ENCODE data around the gene LSM3. TPM values are rescaled to one million over a fixed set of nuclear protein-coding genes. Genes with fewer than 3 reads are reported as not detected.

The LSM3 gene
- total and polyA plus RNA-seq, 4 donors: 7.1 to 19.5 (median 10.2) TPM

DNA sequence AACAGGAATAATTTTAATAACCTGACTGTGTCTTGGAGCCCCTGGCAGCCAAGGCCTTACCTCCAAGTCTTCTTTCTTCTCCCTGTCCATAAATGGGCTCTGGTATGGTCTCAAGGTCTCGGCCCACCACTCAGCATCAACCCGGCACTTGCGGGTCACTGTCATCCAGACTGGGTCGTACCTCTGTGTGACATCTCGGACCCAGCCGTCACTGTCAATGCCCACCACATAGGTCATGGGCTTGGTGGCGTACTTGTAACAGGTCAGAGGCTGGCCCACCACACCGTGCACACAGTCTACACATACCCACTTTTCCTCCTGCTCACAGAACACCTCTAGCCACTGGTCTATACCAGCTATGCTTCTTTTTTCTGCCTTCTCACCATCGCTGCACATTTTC is 20.7 kb upstream of the LSM3 start:
- 95 to 96% methylated on average over 9 of the region's 9 CpGs for WGBS, 2 donors
- Histone ChIP-seq H3K9me3 (ENCODE audit: control insufficient read depth, low read length) (no peaks in the 10 kb centered on the region), H3K4me1 (ENCODE audit: control insufficient read depth in 1 of 2, insufficient read depth in 2 of 2, low read length in 2 of 2) (no peaks in the 10 kb centered on the region), H3K27me3 (ENCODE audit: control insufficient read depth in 1 of 2, insufficient read depth in 2 of 2, low read length in 1 of 2) (no peaks in the 10 kb centered on the region), H3K36me3 (ENCODE audit: control insufficient read depth in 1 of 2, insufficient read depth in 2 of 2, low read length in 1 of 2) (peaks cover 11 to 26% of the 10 kb centered on the region in 2 donors), H3K27ac (ENCODE audit: low read depth in 1 of 2, low read length in 2 of 2) (no peak overlapping the region), H3K4me3 (ENCODE audit: low read length in 2 of 2) (no peak overlapping the region)
- intact Hi-C loops (cut with DNase I): no loop called here
- no peak for DNase-seq
- ATAC-seq (ENCODE audit: low FRiP score): no peak

DNA sequence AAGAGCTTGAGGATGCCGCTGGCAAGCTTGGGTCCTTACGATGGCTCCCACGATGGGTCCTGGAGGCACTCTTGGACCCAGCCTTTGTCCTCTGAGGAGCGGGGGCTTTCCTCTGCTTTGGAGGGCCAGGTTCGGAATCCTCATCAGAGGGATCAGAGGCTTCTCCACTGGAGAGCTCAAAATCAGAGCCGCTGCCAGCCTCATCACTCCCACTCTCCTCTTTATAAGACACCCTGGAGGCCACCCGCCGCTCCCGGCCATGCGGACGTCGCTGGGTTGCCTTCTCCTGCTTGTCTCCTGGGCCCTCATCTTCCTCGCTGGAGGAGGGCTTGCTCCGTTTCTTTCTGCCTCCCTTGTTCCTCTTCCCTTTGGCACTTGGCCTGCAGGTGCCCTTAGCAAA is 20.2 kb upstream of the LSM3 start:
- Histone ChIP-seq H3K27ac (ENCODE audit: low read depth in 1 of 2, low read length in 2 of 2) (no peak overlapping the region), H3K4me3 (ENCODE audit: low read length in 2 of 2) (no peak overlapping the region), H3K27me3 (ENCODE audit: control insufficient read depth in 1 of 2, insufficient read depth in 2 of 2, low read length in 1 of 2) (no peaks in the 10 kb centered on the region), H3K9me3 (ENCODE audit: control insufficient read depth, low read length) (no peaks in the 10 kb centered on the region), H3K4me1 (ENCODE audit: control insufficient read depth in 1 of 2, insufficient read depth in 2 of 2, low read length in 2 of 2) (no peaks in the 10 kb centered on the region), H3K36me3 (ENCODE audit: control insufficient read depth in 1 of 2, insufficient read depth in 2 of 2, low read length in 1 of 2) (peaks cover 11 to 26% of the 10 kb centered on the region in 2 donors)
- no peak for ATAC-seq (ENCODE audit: low FRiP score)
- 89 to 96% methylated on average over 14 of the region's 14 CpGs for WGBS, 2 donors
- intact Hi-C loops (cut with DNase I): no loop called here
- DNase-seq: no peak

DNA sequence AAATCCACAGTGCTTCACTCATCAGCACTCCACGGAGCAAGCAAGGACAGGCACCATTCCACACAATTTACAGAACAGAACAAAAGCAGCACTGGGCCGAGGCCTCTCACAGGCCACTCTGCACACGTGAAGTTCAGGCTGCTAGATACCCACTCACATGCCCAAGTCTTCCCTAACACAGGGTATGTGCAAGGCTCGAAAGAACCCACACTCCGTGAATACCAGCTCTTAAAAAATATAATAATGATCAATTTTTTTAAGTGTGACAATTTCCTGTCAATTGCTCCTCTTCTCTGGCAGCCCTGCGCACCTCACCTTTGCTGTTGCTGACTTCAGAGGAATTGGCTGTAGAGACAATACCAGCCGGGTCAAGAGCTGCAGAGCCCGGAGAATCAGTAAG is 19.2 kb upstream of the LSM3 start:
- WGBS, 2 donors: 96% methylated on average over 8 of the region's 8 CpGs
- no peak for ATAC-seq (ENCODE audit: low FRiP score)
- no peak overlapping the region for H3K27ac ChIP-seq (ENCODE audit: low read depth in 1 of 2, low read length in 2 of 2)
- H3K36me3 ChIP-seq (ENCODE audit: control insufficient read depth in 1 of 2, insufficient read depth in 2 of 2, low read length in 1 of 2): peaks cover 16 to 30% of the 10 kb centered on the region in 2 donors
- intact Hi-C loops (cut with DNase I): no loop called here
- no peaks in the 10 kb centered on the region for H3K27me3 ChIP-seq (ENCODE audit: control insufficient read depth in 1 of 2, insufficient read depth in 2 of 2, low read length in 1 of 2)
- no peak for DNase-seq
- H3K4me1 ChIP-seq (ENCODE audit: control insufficient read depth in 1 of 2, insufficient read depth in 2 of 2, low read length in 2 of 2): no peaks in the 10 kb centered on the region
- no peak overlapping the region for H3K4me3 ChIP-seq (ENCODE audit: low read length in 2 of 2)
- H3K9me3 ChIP-seq (ENCODE audit: control insufficient read depth, low read length): no peaks in the 10 kb centered on the region

DNA sequence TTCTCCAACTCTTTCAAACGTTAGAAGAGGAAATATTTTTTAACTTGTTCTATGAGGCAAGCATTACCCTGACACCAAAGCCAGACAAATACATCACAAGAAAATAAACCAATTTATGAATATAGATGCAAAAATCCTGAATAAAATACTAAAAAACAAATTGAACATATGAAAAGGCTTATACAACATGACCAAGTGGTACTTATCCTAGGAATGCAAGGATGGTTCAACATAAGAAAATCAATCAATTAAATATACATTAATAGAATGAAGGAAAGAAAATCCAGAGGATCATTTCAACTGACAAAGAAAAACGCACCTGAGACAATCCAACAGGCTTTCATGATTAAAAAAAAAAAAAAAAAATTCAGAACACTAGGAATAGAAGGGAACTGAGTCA is 17.3 kb upstream of the LSM3 start:
- Histone ChIP-seq H3K27ac (ENCODE audit: low read depth in 1 of 2, low read length in 2 of 2) (no peak overlapping the region), H3K27me3 (ENCODE audit: control insufficient read depth in 1 of 2, insufficient read depth in 2 of 2, low read length in 1 of 2) (no peaks in the 10 kb centered on the region), H3K4me3 (ENCODE audit: low read length in 2 of 2) (no peak overlapping the region), H3K36me3 (ENCODE audit: control insufficient read depth in 1 of 2, insufficient read depth in 2 of 2, low read length in 1 of 2) (peaks cover 16 to 33% of the 10 kb centered on the region in 2 donors), H3K4me1 (ENCODE audit: control insufficient read depth in 1 of 2, insufficient read depth in 2 of 2, low read length in 2 of 2) (no peaks in the 10 kb centered on the region), H3K9me3 (ENCODE audit: control insufficient read depth, low read length) (no peaks in the 10 kb centered on the region)
- 63 to 67% methylated on average over 2 of the region's 2 CpGs for WGBS, 2 donors
- DNase-seq (no peak), ATAC-seq (ENCODE audit: low FRiP score) (no peak)
- intact Hi-C loops (cut with DNase I): no loop called here

GRCh38 chr3:14162178-14162577 is 16.4 kb upstream of the LSM3 start:
- WGBS, 2 donors: 97 to 99% methylated on average over 2 of the region's 2 CpGs
- Histone ChIP-seq H3K27ac (ENCODE audit: low read depth in 1 of 2, low read length in 2 of 2) (no peak overlapping the region), H3K4me1 (ENCODE audit: control insufficient read depth in 1 of 2, insufficient read depth in 2 of 2, low read length in 2 of 2) (no peaks in the 10 kb centered on the region), H3K4me3 (ENCODE audit: low read length in 2 of 2) (no peak overlapping the region), H3K27me3 (ENCODE audit: control insufficient read depth in 1 of 2, insufficient read depth in 2 of 2, low read length in 1 of 2) (no peaks in the 10 kb centered on the region), H3K36me3 (ENCODE audit: control insufficient read depth in 1 of 2, insufficient read depth in 2 of 2, low read length in 1 of 2) (peaks cover 16 to 33% of the 10 kb centered on the region in 2 donors), H3K9me3 (ENCODE audit: control insufficient read depth, low read length) (no peaks in the 10 kb centered on the region)
- DNase-seq (no peak), ATAC-seq (ENCODE audit: low FRiP score) (no peak)
- intact Hi-C loops (cut with DNase I): no loop called here

DNA sequence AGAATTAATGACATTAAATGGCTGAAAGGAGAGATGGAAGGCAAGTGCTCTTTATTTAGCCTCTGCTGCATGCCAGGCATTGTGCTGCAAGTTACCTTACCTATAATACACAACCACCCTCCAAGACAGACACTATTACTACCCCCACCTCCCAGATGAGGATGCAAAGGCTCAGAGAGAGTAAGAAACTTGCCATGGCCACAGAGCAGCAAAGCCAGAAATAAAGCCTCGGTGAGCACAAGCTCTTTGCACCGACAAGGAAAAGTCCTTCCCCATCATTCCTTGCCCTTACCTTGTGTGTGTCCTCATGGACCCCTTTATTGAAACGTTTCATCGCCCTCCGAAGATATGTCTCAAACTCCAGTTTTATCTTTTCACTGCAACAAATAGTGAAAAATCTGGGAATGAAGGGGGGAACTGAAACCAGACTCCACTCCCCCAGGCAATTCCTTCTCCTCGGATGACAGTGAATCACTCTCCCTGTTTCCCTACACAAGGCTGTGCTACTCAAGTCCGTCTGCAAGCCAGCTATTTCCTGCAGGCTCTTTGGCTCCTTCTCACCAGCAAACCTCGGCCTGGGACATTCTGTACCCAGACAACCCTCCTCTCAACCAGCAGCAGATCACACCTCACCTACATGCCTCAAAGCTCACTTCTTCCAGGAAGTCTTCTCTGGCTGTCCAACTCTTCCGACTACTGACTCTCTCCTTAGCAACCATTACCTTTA is 11.6 kb upstream of the LSM3 start:
- H3K27me3 ChIP-seq (ENCODE audit: control insufficient read depth in 1 of 2, insufficient read depth in 2 of 2, low read length in 1 of 2): no peaks in the 10 kb centered on the region
- H3K9me3 ChIP-seq (ENCODE audit: control insufficient read depth, low read length): no peaks in the 10 kb centered on the region
- 86 to 93% methylated on average over 9 of the region's 9 CpGs for WGBS, 2 donors
- H3K36me3 ChIP-seq (ENCODE audit: control insufficient read depth in 1 of 2, insufficient read depth in 2 of 2, low read length in 1 of 2): peaks cover 10 to 17% of the 10 kb centered on the region in 2 donors
- H3K4me1 ChIP-seq (ENCODE audit: control insufficient read depth in 1 of 2, insufficient read depth in 2 of 2, low read length in 2 of 2): no peaks in the 10 kb centered on the region
- no peak for DNase-seq
- no peak overlapping the region for H3K27ac ChIP-seq (ENCODE audit: low read depth in 1 of 2, low read length in 2 of 2)
- no peak overlapping the region for H3K4me3 ChIP-seq (ENCODE audit: low read length in 2 of 2)
- no peak for ATAC-seq (ENCODE audit: low FRiP score)
- intact Hi-C loops (cut with DNase I): no loop called here

DNA sequence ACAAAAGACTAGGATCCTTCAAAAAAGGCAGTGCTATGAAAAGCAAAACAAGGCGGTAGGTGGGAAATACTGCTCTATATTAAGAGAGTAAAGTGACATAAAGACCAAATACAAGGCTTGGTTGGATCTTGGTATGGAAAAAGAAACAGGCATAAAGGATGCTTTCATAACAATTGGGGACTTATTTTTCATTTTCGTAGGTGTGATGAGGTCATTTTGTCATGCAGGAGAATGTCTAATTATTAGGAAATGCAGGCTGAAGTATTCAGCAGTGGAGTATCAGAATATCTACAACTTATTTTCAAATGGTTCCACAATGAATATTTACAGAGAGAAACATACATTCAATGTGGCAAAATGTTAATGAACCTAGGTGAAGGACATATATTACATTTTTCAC is 9.2 kb upstream of the LSM3 start:
- DNase-seq (no peak), ATAC-seq (ENCODE audit: low FRiP score) (no peak)
- WGBS, 2 donors: 88 to 90% methylated on average over 2 of the region's 2 CpGs
- Histone ChIP-seq H3K27me3 (ENCODE audit: control insufficient read depth in 1 of 2, insufficient read depth in 2 of 2, low read length in 1 of 2) (no peaks in the 10 kb centered on the region), H3K36me3 (ENCODE audit: control insufficient read depth in 1 of 2, insufficient read depth in 2 of 2, low read length in 1 of 2) (peaks cover 8 to 18% of the 10 kb centered on the region in 2 donors), H3K27ac (ENCODE audit: low read depth in 1 of 2, low read length in 2 of 2) (no peak overlapping the region), H3K4me3 (ENCODE audit: low read length in 2 of 2) (no peak overlapping the region), H3K4me1 (ENCODE audit: control insufficient read depth in 1 of 2, insufficient read depth in 2 of 2, low read length in 2 of 2) (no peaks in the 10 kb centered on the region), H3K9me3 (ENCODE audit: control insufficient read depth, low read length) (no peaks in the 10 kb centered on the region)
- intact Hi-C loops (cut with DNase I): no loop called here

DNA sequence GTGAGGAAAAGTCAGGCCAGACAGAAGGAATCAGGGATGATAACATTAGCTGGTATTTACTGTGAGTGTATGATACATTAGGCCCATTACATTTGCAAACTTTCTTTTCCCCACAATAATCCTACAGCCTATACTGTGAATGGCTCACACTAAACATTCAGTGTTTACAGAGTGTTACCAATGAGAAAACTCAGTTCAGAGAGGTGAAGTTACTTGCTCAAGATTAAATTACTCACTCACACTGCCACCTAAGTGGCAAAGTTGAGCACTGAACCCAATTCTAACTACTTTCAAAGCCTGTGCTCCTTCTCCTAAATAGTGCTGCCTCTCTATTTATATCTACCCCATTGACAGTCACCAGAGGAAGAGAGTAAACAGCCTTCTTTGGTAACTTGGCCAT is 8.7 kb upstream of the LSM3 start:
- H3K4me3 ChIP-seq (ENCODE audit: low read length in 2 of 2): no peak overlapping the region
- H3K4me1 ChIP-seq (ENCODE audit: control insufficient read depth in 1 of 2, insufficient read depth in 2 of 2, low read length in 2 of 2): no peaks in the 10 kb centered on the region
- H3K27me3 ChIP-seq (ENCODE audit: control insufficient read depth in 1 of 2, insufficient read depth in 2 of 2, low read length in 1 of 2): no peaks in the 10 kb centered on the region
- DNase-seq (no peak), ATAC-seq (ENCODE audit: low FRiP score) (no peak)
- H3K36me3 ChIP-seq (ENCODE audit: control insufficient read depth in 1 of 2, insufficient read depth in 2 of 2, low read length in 1 of 2): peaks cover 7 to 17% of the 10 kb centered on the region in 2 donors
- H3K9me3 ChIP-seq (ENCODE audit: control insufficient read depth, low read length): no peaks in the 10 kb centered on the region
- intact Hi-C loops (cut with DNase I): loop anchor here (10.0 kb wide), 2 partner anchors 45 to 275 kb away; partner anchors contain the start of genes CHCHD4 (in 1 of the 2) and TMEM43 (in 1 of the 2)
- no peak overlapping the region for H3K27ac ChIP-seq (ENCODE audit: low read depth in 1 of 2, low read length in 2 of 2)

DNA sequence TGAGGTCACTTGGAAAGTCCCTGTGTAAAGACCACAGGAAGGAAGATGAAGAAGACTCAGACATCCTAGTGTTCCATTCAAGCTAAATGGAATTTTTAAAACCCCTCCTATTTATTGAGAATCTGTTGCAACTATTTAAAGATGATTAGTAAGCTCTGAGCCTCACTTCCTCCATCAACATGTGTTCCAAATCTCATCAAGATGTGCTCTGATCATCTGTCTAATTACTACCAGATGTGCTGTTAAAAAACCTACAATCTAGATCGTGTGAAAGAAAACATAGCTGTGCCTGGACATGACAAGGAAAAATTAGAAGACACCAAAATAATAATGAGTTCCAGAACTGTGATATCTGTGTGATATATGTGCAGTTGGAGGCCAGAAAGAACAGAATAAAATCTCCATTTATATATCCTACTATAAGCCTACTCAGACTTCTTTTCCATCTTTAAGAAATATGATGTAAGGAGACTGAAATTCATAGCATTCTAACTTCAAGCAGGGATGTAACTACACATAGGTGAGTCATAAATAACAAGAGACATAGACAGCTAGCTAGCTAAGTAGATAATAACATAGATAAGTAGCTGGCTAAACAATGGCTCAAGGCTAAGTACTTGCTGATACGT is 8.0 kb upstream of the LSM3 start:
- DNase-seq (no peak), ATAC-seq (ENCODE audit: low FRiP score) (no peak)
- no peaks in the 10 kb centered on the region for H3K4me1 ChIP-seq (ENCODE audit: control insufficient read depth in 1 of 2, insufficient read depth in 2 of 2, low read length in 2 of 2)
- H3K4me3 ChIP-seq (ENCODE audit: low read length in 2 of 2): no peak overlapping the region
- no peaks in the 10 kb centered on the region for H3K27me3 ChIP-seq (ENCODE audit: control insufficient read depth in 1 of 2, insufficient read depth in 2 of 2, low read length in 1 of 2)
- H3K27ac ChIP-seq (ENCODE audit: low read depth in 1 of 2, low read length in 2 of 2): no peak overlapping the region
- H3K9me3 ChIP-seq (ENCODE audit: control insufficient read depth, low read length): no peaks in the 10 kb centered on the region
- 52% methylated on average over 2 of the region's 2 CpGs for WGBS, 2 donors
- intact Hi-C loops (cut with DNase I): loop anchor here (10.0 kb wide), 2 partner anchors 46 to 276 kb away; partner anchors contain the start of genes CHCHD4 (in 1 of the 2) and TMEM43 (in 1 of the 2)
- peaks cover 7 to 13% of the 10 kb centered on the region in 2 donors for H3K36me3 ChIP-seq (ENCODE audit: control insufficient read depth in 1 of 2, insufficient read depth in 2 of 2, low read length in 1 of 2)

All from aorta (tissue), 5 donors.